Thoracic aorta (tissue), 2 donors: ENCODE data around the gene RPS19. TPM values are rescaled to one million over a fixed set of nuclear protein-coding genes. Genes with fewer than 3 reads are reported as not detected.

ENCODE experiments used
- ATAC-seq: fragments of 150-250 bp; one replicate; pipeline ENCODE4 v1.8.0; 2017; ENCODE audit warnings: low read depth; ENCODE audit not compliant: insufficient number of reproducible peaks, low FRiP score
- DNase-seq: peaks from one replicate; pipeline ENCODE4 v3.0.0-alpha.2; 2020; ENCODE audit warnings: low spot score
- H3K27ac ChIP-seq, 2 donors: fragments of 200-600 bp; sonication (generic); 1 replicate in 1 of 2; 2 replicates in 1 of 2; pipeline ENCODE4 v1.5.1; 2016; ENCODE audit warnings: mild to moderate bottlenecking in 2 of 2, moderate library complexity in 2 of 2
- H3K27me3 ChIP-seq: fragments of 200-600 bp; sonication (generic); replicated peaks from 2 replicates; pipeline ENCODE4 v1.6.0; 2016; ENCODE audit warnings: mild to moderate bottlenecking; ENCODE audit not compliant: insufficient read depth
- H3K36me3 ChIP-seq: fragments of 200-600 bp; sonication (generic); one replicate; pipeline ENCODE4 v1.5.1; 2016
- H3K4me1 ChIP-seq, 2 donors: fragments of 200-600 bp; sonication (generic); 1 replicate in 1 of 2; 2 replicates in 1 of 2; pipeline versions ENCODE4 v1.5.1 to v1.6.0; 2016; ENCODE audit warnings: low read depth in 2 of 2, mild to moderate bottlenecking in 1 of 2; ENCODE audit not compliant: control insufficient read depth in 1 of 2
- H3K4me3 ChIP-seq: fragments of 200-600 bp; sonication (generic); 2 replicates; pipeline ENCODE4 v1.5.1; 2016; ENCODE audit warnings: mild to moderate bottlenecking
- H3K9me3 ChIP-seq: fragments of 200-600 bp; sonication (generic); 2 replicates; pipeline ENCODE4 v1.5.1; 2016
- total RNA-seq, 2 donors: library from RNA; depleted of rRNA; stranded (reverse); fragments of >200 nt; gene quantifications; one replicate each; pipeline versions ENCODE4 v1.1.0 to v1.2.3, GENCODE V29; 2016
- TF ChIP-seq, protein P1 (sequence below): fragments of 200-600 bp; sonication (generic); IDR thresholded peaks from one replicate; pipeline ENCODE4 v1.5.1; 2019; ENCODE audit warnings: antibody characterized with exemption

RPS19 gene
- total RNA-seq = 100 to 1,000 TPM; 347 to 429 TPM

- Histone ChIP-seq H3K9me3 (no peaks in the 10 kb centered on the region), H3K27ac (peak within 1 kb of the TSS; percentile 95), H3K27me3 (no peaks in the 10 kb centered on the region), H3K4me3 (peak within 1 kb of the TSS; percentile 96), H3K4me1 (peaks cover 22 to 30% of the 10 kb centered on the region in 2 donors), H3K36me3 (peaks cover 29% of the 10 kb centered on the region)
- TF ChIP-seq, protein P1, sequence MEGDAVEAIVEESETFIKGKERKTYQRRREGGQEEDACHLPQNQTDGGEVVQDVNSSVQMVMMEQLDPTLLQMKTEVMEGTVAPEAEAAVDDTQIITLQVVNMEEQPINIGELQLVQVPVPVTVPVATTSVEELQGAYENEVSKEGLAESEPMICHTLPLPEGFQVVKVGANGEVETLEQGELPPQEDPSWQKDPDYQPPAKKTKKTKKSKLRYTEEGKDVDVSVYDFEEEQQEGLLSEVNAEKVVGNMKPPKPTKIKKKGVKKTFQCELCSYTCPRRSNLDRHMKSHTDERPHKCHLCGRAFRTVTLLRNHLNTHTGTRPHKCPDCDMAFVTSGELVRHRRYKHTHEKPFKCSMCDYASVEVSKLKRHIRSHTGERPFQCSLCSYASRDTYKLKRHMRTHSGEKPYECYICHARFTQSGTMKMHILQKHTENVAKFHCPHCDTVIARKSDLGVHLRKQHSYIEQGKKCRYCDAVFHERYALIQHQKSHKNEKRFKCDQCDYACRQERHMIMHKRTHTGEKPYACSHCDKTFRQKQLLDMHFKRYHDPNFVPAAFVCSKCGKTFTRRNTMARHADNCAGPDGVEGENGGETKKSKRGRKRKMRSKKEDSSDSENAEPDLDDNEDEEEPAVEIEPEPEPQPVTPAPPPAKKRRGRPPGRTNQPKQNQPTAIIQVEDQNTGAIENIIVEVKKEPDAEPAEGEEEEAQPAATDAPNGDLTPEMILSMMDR = peak; percentile 78
- DNase-seq (peak; percentile 89), ATAC-seq (peak; percentile 98)
Observed at GRCh38 chr19:41859618-41860418, at the start of gene RPS19. Gene RPS19, plus strand, starts transcription at chr19:41860255. Its CDS starts 520 bp downstream, at chr19:41860775.

DNA sequence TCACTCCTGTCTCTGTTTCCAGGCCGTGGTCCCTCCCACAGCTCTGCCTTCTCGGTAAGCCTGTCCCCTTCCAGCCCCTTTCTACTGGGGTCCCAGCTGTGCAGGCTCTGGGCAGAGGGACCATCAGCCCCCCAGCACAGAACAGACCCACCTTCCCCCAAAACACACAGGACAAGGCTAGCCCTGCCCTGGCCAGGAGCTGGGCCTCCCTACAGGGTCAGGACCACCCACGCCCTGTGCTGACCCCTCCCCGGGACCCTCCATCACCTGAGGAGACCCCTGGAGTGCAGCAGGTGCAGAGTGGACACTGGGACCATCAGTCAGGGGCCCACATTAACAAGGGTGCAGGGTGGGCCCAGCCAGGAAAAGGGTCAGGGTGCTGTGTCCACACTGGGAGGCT is 49.8 kb upstream of the RPS19 start:
- Histone ChIP-seq H3K27ac (no peak overlapping the region), H3K9me3 (no peaks in the 10 kb centered on the region), H3K4me3 (no peak overlapping the region), H3K36me3 (no peaks in the 10 kb centered on the region), H3K27me3 (no peaks in the 10 kb centered on the region), H3K4me1 (no peaks in the 10 kb centered on the region)
- ATAC-seq (no peak), DNase-seq (no peak)
- TF ChIP-seq, protein P1 = no peak

DNA sequence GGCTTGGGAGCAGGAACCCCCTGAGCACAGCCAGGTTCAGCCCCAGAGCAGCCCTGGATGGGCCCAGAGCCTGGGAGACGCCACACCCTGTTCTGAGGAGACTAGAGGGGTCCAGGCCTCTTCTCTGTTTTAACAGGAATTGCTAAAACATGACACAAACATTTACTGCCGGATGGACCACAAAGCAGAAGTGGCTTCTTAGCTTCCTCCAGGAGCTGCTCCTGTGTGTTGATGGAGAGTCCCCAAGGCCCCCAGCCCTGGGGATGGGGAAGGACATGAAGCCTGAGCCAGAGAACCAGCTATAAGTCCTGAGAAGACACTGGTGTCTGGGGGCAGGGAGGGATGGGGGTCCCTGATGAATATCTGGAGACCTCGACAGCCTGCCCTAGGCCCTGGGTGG is 49.0 kb upstream of the RPS19 start:
- TF ChIP-seq, protein P1 = no peak
- H3K27me3 ChIP-seq = no peaks in the 10 kb centered on the region
- H3K9me3 ChIP-seq = no peaks in the 10 kb centered on the region
- no peaks in the 10 kb centered on the region for H3K4me1 ChIP-seq
- DNase-seq (no peak), ATAC-seq (no peak)
- H3K27ac ChIP-seq = no peak overlapping the region
- H3K4me3 ChIP-seq = no peak overlapping the region
- H3K36me3 ChIP-seq = no peaks in the 10 kb centered on the region

DNA sequence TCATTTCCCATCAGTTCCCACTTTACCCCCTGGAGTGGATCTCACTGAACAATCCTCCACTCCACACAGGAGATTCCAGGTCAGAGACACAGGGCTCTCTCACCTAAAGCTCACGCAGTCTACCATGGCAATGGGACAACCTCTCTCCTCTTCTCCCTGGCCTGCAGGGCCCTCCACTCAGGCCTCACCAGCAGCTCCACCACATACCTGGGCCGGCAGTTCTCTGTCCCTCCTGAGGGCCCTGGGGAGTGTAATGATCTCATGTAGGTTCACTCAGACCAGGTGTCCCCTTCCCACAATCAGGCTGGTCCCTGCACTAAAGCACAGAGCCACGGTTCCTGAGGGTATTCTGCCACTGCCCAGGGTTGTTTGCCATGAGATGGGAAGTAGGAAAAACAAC is 48.1 kb upstream of the RPS19 start:
- Histone ChIP-seq H3K27me3 (no peaks in the 10 kb centered on the region), H3K27ac (no peak overlapping the region), H3K4me1 (no peaks in the 10 kb centered on the region), H3K36me3 (no peaks in the 10 kb centered on the region), H3K4me3 (no peak overlapping the region), H3K9me3 (no peaks in the 10 kb centered on the region)
- TF ChIP-seq, protein P1 = no peak
- ATAC-seq = no peak
- no peak for DNase-seq

GRCh38 chr19:41813911-41814310 is 46.1 kb upstream of the RPS19 start:
- Histone ChIP-seq H3K36me3 (no peaks in the 10 kb centered on the region), H3K9me3 (no peaks in the 10 kb centered on the region), H3K27ac (no peak overlapping the region), H3K4me1 (no peaks in the 10 kb centered on the region), H3K27me3 (no peaks in the 10 kb centered on the region), H3K4me3 (no peak overlapping the region)
- TF ChIP-seq, protein P1 = no peak
- DNase-seq (no peak), ATAC-seq (no peak)
